ENCODE data around the gene PPP1R17.
A peak's percentile ranks its signal among the peaks of the same experiment; 100 is the strongest.

Gene PPP1R17

DNA sequence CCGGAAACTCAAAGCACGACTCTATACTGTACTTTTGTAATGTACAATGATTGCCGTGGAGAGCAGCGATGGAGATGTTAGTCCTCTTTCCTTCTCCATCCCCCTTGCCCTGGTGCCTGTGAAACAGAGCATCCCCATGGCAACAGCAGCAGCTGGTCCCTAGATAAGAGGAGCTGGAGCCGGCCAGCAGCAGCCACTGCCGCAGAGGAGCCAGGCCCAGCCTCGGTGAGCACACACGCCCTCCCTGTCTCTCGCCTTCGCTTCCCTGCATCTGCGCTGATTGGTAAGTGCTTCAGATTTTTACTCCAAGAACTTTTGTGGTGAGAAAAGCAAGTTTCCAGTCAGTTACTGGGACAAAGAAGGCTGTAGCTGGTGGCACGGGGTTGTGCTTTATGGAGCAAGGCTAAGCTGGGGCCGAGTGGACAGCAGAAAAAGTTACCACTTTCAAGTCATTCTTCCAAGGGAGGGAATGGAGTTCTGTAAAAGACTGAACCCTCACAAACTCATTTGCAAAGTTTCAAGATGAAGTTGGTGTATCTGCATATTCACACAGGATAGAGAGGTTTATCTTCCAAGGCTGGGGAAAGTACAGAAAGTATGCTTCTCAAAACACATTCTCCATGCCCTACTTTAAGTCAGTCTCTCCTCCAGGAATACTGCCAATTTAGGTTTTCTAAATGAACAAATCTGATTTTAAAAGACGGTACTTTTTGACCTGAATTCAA is at the start of gene PPP1R17:
Gene PPP1R17 (plus strand): TSS at position 192 of the 725 bp plus-strand sequence. CDS start 5,227 bp downstream, outside the sequence.
- peak; percentile 71 for DNase-seq

DNA sequence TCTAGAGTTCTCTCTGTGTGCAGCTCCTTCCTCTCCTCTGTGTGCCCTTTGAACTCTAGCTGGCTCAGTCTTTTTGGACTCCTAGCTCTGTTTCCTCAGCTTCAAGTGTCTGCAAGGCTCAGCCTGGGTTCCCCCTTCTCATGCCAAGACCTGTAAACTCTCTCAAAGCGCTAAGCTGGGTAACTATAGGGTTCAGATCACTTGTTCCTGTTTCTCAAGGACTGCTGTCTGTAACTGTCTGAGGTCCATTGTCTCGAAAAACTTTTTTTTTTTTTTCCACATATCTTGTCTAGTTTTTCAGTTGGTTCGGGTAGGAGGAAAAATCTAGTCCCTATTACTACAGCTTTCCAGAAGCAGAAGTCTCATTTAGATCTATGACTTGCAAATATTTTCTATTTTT is 46.6 kb upstream of the PPP1R17 start:
- DNase-seq = no peak

DNA sequence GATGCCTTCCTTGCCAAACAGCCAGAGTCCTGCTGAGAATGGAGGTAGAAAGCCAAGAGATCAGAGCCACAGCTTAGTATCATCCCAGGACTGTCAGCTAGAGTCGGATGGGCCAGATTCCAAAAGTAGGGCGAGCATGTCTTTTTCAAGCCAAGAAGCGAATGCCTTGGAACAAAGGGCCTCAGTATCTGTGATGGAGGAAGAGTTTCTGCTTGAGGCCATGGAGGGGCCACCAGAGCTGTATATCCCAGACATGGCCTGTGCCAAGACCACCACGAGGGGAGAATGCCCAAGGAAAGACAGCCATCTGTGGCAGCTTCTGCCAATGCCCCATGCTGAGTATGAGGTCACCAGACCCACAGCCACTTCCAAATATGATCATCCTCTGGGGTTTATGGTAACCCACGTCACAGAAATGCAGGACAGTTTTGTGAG is 44.3 kb upstream of the PPP1R17 start:
- no peak for DNase-seq

DNA sequence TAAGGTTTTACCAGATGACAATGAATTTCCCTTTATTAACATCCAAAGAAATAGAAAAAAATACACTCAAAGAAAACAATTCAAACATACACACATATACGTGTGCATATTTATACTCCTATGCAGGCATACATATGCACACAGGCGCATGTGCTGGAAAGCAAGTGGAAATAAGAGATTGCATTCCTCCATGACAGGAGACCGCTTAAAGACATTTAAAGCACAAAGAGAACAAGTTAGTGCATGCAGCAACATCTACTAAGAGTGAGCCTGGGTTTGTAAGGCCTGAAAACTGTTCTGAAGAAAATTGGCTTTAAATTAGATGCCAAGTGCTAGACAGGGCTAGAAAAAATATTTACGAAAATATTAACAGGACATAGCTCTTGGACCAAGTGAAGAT is 40.1 kb upstream of the PPP1R17 start:
- no peak for DNase-seq

GRCh38 chr7:31647511-31647910 is 39.5 kb upstream of the PPP1R17 start:
- no peak for DNase-seq

- peak; percentile 23 for DNase-seq
These were observed 38.7 kb upstream of the PPP1R17 start for GRCh38 chr7:31648288-31648687.

GRCh38 chr7:31648880-31649279 is 38.1 kb upstream of the PPP1R17 start:
- no peak for DNase-seq

- DNase-seq = no peak
These were observed 35.6 kb upstream of the PPP1R17 start for GRCh38 chr7:31651234-31652062.

GRCh38 chr7:31652063-31652326 is 35.0 kb upstream of the PPP1R17 start:
- DNase-seq = no peak

DNA sequence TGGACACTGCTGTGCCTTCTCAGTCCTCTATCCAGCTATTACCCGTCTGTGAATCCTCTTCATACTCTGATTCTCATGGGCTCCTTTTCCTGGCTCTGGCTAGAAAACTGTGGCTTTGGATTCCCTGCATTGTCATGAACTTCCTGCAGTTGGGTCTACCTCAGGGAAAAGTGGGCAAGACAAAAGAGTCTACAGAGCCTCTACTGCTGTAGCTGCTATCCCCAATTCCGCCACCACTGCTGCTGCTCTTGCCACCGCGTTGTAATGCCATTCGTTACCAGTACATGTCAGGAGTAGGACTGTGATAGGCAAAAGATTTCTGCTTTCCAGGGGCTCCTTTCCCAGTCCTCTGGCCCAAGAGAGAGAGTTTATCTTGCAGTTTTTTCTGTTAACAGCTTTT is 23.9 kb upstream of the PPP1R17 start:
- DNase-seq = no peak

DNA sequence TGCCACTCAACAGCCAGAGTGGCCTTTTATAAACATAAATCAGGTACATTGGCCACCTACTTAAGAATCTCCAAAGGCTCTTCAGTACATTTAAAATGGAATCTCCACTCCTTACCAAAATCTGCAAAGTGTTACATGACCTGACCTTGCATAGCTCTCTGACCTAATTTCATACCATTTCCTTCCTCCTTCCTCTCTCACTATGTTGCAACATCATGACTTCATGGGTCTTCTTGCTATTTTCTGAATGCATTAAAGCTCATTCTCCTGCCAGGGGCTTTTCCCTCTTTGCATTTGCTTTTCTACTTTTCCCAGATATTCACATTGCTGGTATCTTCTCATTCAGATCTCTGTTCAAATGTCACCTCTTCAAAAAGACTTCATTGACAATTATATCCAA is 22.1 kb upstream of the PPP1R17 start:
- DNase-seq = no peak

DNA sequence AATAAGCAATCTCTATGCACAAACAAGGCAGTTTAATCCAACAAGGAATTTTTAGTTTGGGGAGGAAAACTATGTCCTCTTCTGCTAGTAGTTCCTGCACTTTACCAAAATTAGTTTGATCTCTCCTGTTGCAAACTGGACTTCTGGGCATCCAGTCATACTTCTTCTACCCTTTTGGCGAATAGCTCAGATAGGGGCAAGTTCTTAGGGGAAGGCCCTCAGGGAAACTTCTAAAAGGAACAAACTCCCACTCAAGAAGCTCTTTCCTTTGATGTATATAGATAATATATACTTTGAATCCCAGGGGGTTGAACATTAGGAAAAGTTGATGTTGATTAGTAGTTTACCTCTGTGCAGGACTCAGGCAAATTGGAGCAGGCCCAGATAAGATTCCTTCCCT is 21.5 kb upstream of the PPP1R17 start:
- no peak for DNase-seq

DNA sequence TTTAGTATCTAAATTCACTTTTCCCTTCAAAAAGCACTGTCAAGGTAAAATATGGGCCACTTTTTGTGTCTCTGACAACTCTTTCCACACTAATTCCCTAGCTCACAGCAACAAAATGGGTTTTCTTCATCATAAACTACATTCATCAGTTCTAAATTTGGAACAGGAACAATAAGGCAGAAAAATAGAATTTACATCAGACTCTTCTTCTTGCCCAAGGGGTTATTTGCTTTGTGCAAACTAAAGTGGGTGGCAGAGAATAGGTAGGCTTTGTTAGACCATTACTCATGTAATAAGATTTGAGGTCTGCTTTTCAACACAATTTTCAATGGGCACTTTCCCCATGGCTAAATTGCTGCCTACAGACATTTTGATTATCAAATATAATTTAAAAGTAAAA is 17.6 kb upstream of the PPP1R17 start:
- no peak for DNase-seq

GRCh38 chr7:31679574-31680305 is 7.3 kb upstream of the PPP1R17 start:
- peak; percentile 82 for DNase-seq

GRCh38 chr7:31683445-31684225 is 3.4 kb upstream of the PPP1R17 start:
- DNase-seq = peak; percentile 98

DNA sequence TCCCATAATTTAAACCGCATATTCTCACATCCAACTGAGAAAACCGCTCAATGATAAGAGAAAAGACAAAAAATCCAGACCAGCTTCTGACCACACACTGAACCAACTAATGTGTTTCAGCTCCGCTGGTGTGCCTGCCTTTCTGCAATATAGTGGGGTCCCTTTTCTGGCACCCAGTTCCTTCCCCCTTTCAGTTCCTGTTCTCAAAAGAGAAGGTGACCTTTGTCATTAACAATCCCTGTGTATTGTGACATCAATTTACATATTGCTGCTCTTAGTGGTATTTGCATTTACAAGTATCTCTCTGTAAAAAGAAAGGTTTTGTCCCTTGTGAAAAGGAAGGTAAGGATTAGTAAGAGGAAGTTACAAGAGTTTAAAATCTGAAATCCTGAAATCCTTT is 1.4 kb downstream of the PPP1R17 start:
- DNase-seq = no peak

GRCh38 chr7:31688996-31689395 is 2.0 kb downstream of the PPP1R17 start:
- DNase-seq = no peak

DNA sequence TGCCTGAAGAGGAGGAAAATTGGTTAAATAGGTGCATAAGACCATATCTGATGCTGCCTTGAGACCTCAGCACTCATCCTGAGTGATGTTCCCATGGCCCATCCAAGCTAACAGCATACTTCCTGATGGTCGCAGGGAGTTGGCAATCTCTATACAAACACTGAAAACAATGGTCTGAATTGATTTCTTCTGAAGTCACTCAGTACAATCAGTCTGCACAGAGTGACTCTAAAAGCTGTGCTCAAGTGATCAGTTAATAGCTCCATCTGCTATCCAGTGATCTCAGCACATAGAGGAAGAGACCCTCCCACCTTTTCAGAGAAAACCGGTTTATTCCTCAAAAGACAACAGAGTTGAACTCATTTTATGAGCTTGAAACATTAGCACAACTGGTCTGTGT is 3.9 kb downstream of the PPP1R17 start:
- DNase-seq = no peak

- peak; percentile 92 for DNase-seq
These were observed 5.4 kb downstream of the PPP1R17 start for GRCh38 chr7:31692451-31692850.

- DNase-seq = no peak
These were observed 5.9 kb downstream of the PPP1R17 start for GRCh38 chr7:31692871-31693270.

GRCh38 chr7:31695859-31696614 is 9.0 kb downstream of the PPP1R17 start:
- DNase-seq = no peak

DNA sequence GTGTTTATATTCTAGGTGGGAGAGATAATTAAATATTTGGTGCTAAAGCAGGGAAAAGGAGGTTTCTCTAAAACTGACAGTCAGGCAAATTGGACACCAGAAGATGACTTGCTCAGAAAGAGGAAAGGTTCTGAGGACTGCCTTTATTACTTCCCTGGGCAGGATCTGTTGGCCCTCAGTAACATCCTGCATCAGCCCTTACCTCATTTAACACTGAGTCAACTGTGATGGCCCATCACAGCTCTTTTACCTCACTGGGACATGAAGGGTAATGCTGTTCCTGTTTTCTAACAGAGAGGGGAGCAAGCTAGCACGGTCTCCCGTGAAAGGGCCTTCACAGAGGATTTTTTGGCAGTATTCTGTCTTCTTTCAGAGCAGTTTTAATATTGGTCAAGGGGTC is 12.0 kb downstream of the PPP1R17 start:
- no peak for DNase-seq

Data from DMS 273 treated with DMSO at 0.1 percent for 48 hours (cell line).